ENCODE data around the gene PDGFC.

Gene PDGFC

GRCh38 chr4:156824451-156825060, 147.0 kb downstream of the PDGFC start:
- no peak for DNase-seq

DNA sequence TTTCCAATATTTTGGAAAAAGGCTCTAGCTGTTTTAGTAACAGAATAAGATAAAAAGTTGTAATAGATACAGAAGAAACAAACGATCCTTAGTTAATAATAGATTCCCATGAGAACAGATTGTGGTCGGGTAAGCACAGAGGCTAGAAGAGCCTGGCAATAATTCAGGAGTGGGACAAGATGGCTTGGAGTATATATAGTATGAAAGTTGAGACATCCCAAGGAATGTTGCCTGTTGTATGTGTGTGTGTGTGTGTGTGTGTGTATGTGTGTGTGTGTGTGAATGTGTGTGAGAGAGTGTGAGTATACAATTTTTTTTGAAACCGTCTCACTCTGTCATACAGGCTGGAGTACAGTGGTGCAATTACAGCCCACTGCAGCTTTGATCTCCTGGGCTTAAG, 150.7 kb downstream of the PDGFC start:
- no peak for DNase-seq

DNA sequence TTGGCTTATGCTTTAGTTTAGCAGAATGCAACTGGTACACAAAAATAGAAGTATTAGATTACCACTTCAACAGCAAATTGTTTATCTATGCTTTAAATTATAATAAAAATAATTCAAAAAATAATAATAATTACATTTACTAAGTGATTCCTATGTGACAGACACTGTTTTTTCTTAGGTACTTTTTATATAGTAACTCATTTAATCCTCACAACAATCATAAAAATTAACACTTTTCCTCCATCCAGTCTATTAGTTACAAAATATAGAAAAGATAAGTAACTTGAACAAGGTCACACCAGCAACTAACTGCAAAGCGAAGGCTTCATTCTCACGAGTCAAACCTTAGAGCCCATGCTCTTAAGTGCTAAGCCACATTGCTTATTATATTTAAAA, 155.2 kb downstream of the PDGFC start:
- DNase-seq, result no peak

DNA sequence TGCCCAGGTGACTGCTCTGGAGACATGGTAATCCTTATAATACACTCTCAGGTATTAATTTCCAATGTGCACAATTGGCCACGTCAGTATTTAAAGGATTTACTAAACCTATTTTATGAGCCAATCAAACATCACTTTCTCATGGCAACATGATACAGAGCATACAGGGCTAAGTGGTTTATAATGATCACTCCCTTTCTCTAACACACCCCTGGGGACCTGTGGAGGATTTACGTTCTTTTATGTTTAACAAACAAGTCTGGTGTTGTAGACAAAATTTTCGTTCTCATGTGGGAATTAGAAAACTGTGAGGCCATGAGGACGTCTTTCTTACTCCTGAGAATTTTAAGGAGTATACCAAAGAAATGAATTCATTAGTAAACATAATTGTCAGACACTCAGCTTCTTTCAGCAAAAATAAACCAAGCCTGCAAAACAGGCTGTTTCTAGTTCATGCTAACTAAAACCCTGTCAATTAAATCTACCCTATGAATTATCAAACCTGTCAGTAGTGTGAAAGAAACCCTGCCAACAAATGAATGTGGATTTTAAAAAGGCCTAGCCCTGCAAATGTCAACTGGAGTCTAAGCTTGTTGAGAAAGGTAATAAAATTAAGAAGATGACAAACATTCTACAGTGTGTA, 155.8 kb downstream of the PDGFC start:
- DNase-seq, result no peak

- DNase-seq, result no peak
These were observed 159.6 kb downstream of the PDGFC start for GRCh38 chr4:156811963-156812362.

DNA sequence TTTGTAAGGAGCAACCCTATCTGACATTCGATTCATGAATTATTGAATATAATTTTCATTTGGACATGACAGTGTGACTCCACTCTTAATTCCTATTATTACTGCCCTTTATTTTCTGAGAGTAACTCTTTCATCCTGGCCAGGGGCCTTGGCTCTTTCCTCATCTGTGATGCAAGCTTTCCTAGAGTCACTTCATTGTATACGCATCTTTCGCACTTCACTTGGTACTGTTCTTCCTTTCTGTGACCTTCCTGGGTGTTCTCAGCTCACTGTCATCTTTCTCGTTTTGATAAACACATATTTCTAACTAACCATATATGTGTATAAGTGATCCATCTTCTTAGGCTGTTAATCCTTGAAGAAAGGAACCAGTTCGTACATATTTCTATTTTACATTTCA, 160.3 kb downstream of the PDGFC start:
- no peak for DNase-seq

DNA sequence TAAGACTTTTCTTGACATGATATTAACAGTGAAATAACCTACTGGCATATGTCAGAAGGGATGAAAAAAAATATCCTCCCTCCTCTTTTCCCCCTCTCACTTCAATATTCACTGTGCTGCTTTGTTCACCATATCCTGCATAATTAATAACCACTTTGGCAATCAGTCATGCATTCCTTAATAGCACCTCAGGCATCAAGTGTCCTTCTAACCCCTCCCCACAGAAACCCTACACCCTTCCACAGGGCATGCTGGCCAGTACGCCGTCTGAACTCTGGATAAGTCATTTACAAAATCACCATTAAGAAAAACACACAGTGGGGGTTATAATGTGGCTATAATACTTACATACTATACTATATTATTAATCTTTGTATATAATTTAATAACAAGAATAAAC, 165.9 kb downstream of the PDGFC start:
- no peak for DNase-seq

DNA sequence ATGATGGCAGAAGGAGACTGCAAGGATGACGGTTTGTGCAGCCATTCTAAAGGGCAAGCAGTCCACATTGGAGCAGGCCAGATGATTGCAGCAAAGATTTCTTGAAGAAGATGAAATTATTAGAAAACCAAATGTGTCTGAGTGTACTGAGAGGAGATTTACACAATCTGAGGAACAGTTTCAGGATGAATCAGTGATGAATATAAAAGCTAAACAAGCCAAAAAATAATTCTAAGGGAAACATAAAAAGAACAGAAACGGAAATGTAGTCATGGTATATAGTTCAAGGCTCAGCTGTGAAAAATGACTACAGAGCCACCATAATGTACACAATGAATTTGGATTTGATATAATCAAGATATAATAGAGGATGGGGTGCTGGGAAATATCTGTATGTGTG, 168.5 kb downstream of the PDGFC start:
- DNase-seq, result no peak

DNA sequence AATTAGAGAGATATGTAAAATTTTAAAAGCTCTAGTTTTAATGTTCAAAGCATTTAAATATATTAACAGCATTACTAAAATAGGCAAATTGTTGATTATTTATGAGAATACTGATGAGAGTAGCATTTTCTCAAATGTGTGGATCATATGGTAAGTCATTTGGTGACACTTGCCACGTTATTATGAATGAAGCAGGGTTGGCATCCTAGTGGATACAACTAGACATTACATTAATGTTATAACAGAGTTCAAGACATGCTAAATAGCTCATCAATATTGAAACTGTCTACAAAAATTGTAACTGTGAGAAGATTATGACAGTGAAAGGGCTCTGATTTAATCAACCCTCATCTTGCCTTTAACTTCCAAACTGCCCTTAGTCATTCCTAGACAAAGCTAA, 171.1 kb downstream of the PDGFC start:
- DNase-seq, result no peak

DNA sequence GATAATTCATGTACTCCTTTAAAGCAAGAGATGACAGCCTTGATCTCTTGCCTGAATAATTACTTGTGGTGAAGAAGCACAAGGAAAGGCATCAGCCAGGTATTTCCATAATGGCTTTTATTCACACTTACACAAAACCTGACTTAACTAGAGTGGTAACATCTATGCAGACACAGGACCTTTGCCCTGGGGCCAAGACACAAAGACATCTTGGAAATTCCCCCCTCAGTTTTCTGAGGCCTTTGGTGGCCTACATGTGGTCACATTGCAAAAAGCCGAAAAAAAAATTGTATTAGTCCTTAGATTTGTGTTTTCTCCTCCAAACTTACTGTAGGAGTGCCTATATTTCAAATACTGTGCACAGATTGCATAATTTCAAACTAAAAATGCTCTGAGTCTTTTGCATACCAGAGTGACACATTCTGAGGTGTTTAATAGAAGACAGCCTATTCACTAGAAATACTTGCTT, 172.4 kb downstream of the PDGFC start:
- DNase-seq, result no peak

- no peak for DNase-seq
These were observed 173.2 kb downstream of the PDGFC start for GRCh38 chr4:156798438-156798837.

DNA sequence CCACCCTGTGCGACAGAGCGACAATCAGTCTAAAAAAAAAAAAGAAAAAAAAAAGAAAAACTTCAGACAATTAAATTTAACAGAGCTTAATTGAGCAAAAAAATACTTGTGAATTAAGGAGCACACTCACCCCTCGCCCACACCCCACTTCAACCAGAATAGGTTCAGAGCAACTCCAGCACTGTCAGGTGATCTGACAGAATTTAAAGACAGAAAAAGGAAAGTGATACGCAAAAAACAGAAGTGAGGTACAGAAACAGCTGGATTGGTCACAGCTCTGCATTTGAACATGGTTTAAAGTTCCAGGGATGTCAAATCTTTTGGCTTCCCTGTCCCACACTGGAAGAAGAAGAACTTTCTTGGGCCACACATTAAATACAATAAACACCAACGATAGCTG, 174.4 kb downstream of the PDGFC start:
- no peak for DNase-seq

DNA sequence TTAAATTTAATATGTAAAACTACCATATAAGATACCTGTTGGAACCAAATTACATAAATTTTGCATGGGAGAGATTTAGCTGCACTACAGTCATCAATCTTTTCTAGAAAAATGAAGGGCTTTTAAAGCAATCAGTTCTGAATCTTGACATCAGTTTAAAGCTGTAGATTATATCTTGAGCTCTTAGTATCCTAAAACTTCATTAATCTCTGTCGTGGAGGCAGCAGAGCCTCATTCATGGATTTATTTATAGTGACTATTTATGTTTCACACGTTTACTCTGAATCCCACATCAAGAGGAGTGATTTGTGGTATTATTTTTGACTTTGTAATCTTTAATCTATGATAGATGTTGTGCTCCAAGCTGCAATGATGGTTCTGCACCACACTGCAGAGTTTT, 175.9 kb downstream of the PDGFC start:
- DNase-seq, result no peak

DNA sequence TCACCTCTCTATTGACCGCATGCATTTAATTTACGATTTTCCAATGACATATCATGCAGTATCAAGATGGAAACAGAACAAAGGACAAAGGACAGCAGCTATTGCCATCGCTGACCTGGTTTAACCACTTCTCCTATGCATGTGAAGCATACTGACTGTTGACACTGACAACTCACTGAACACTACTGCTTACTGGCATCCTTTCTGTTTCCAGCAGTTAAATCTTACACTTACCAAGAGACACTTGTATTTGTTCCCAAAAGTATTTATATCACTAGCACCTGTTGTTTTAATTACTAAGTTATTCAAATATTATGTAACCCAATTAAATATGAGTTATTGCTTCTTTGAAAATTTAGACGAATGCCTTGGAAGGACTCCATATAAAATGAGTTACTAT, 176.7 kb downstream of the PDGFC start:
- DNase-seq, result no peak

DNA sequence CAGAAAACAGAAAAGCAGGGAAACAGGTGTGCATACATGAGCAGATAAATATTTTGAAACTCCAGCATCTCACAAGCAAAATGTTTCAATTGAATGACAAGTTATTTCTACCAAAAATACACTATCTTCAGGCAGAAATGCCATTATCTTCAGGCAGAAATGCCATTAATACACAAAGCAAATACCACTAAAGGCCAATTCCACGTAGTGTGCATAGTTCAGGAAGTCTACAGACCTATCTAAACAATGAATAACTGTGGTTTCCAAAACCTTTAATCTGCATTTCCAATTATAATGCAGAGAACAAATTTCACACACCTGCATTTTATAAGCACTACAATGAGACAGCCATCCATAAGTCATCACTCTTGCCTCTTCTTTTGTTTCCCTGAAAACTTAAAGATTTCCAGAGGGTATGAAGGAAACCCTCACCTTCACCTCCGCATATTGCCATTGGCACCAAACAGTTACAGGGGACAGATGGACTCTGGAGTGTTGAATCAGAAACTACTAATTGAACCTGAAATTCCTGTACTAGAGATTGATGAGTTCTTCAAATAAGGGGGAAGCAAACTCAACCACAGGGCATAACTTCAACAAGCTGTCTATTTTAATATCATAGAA, 179.0 kb downstream of the PDGFC start:
- no peak for DNase-seq

DNA sequence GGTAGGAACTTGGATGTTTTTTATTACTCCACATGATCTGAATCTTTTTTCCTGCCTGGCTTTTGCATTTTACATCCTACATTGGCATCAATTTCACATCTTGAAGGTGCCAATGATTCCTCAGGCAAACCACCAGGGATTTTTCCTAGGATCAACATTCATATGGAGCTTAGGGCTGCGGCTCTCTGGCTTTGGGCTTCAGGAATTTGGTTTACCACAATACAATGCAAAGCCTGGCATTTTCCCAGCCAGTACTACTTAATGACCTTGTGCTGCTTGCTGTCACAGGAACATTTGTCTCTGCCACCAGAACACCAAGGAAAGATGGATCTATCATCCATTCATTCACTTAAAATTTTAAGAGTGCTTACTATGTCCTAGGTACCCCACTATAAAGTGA, 180.7 kb downstream of the PDGFC start:
- no peak for DNase-seq

- DNase-seq, result no peak
These were observed 182.8 kb downstream of the PDGFC start for GRCh38 chr4:156788782-156789181.

DNA sequence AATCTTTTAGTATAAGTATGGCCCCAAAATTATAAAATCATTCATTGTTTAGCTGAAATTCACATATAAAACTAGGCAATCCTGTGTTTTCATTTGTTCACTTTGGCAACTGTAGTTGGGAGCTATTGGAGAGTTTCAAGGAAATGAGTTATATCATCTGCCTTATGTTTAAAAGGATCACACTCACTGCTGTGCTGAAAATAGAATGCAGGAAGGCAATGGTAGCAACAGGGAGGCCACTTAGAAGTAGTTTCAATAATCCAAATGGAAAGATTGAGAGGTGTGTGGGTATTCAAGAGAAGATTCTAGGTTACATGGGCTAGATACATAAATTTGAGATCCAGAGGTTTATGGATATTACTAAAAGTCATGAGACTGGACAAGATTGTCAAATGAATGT, 184.9 kb downstream of the PDGFC start:
- DNase-seq, result no peak

DNA sequence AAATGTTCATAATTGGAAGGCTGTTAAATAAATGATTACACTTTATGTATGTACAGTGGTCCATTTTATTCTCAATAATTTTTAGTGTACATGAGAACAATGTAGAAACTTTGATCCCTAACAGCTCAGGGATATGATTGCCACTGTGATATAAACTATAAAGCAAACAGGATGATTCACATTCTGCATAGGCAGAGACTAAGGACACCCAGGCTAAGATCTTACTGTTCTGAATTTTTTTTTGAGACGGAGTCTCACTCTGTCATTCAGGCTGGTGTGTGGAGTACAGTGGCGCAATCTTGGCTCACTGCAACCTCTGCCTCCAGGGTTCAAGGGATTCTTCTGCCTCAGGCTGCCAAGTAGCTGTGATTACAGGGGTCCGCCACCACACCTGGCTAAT, 186.6 kb downstream of the PDGFC start:
- no peak for DNase-seq

DNA sequence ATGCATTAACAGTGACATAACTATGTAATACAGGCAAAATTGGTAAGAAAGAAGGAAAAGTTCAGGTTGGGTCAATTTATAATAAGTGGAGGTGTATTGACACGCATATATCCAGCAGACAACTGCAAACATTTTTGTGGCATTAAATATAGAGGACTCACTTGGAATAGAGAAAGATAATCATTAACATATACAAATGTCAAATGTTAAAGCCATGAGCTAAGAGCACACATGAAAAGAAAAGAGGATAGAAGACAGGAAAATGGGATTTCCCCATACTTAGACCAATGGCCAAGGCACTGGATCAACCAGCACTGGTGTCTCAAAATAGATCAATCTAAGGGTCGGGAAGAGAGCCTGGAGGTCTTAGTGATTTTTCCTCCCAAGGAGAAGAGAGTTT, 187.6 kb downstream of the PDGFC start:
- DNase-seq, result no peak

- DNase-seq, result no peak
These were observed 189.1 kb downstream of the PDGFC start for GRCh38 chr4:156782491-156782890.

- no peak for DNase-seq
These were observed 189.7 kb downstream of the PDGFC start for GRCh38 chr4:156781852-156782251.

GRCh38 chr4:156779774-156780173, 191.8 kb downstream of the PDGFC start:
- no peak for DNase-seq

DNA sequence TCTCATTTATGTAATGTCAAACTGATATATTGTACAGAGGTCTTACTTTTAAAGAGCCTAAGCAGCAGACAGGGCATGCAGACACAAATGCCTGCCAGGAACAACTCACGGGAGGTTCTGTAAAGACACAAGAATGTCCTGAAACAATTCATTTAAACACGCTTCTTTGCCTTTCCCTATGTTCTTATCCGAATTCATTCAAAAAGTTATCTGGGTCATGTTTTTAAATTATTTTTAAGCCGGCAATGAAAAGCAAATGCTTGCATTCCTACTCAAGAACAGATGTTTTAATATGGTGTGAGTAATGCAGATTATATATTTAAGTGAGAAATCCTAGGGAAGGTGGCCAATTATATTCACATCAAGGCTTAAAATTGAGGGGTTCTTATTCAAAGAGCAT, 192.6 kb downstream of the PDGFC start:
- DNase-seq, result no peak

- no peak for DNase-seq
These were observed 193.0 kb downstream of the PDGFC start for GRCh38 chr4:156778606-156779005.
